Coronary artery (tissue), 2 donors: ENCODE data around the gene HOXC11.
A peak's percentile ranks its signal among the peaks of the same experiment; 100 is the strongest.

Experiments
- DNase-seq: peaks from one replicate; pipeline ENCODE4 v3.0.0-alpha.2; 2017; ENCODE audit warnings: low spot score
- H3K27ac ChIP-seq, 2 donors: fragments of 200-600 bp; sonication (generic); one replicate each; pipeline ENCODE4 v1.5.1; 2016 to 2019
- H3K4me3 ChIP-seq: fragments of 200-600 bp; sonication (generic); 2 replicates; pipeline ENCODE4 v1.5.1; 2016; ENCODE audit warnings: mild to moderate bottlenecking, moderate library complexity
- CTCF ChIP-seq: fragments of 200-600 bp; sonication (generic); IDR thresholded peaks from one replicate; pipeline ENCODE4 v1.5.1; 2019; ENCODE audit warnings: antibody characterized with exemption

Gene HOXC11

DNA sequence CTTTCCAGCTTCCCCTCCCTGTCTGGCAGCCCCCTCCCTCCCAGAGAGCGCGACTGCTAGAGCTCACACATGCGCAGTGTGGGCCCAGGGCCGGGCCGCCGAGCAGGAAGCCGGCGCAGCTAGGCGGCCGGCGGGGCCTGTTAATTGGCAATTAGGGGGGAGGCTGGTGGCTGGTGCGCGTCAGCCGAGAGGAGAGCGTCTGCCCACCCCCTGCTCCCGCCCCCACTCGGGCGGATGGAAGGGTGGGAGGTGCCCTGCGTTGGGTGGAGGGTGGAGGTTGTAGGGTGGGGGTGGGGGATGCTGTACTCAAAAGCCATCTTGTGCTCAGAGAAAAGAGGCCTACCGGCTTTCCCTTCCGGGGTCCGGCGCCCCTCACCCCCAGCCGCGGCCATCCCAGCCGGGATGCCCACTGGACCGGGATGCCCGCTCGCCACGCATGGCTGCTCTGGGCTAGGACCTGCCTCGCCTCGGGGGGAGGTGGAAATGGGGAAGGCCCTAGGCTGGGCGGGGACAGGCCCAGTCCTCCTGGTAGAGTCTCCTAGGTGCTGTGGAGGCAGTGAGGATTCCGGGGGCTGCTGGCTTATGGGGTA is 45.0 kb downstream of the HOXC11 start:
- peak overlapping the region in 1 of 2 donors; percentile 1 for H3K27ac ChIP-seq
- no peak for TF ChIP-seq CTCF
- DNase-seq: no peak

DNA sequence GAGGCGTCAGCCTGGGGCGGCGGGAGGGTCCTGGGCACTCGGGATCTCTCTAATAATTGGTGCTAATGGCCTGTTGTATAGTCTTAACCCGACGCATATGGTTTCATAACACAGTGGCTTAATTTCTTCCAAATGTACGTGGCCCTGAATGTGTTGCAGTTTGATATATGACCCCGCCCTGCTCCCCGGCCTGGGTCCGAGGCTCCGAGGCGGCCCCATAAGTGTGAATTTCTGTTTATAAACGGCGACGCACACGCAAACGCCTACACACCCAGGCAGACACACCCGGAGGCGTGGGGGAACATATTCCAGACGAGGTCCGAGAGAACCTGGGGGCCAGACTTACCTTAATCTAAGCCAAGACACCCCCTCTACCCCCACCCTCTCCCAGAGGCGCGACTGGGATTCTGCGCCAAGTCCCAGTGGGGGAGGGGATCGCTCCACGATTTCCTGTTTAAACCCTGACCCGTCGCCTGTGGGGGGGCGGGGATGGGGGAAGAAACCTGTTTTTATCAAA is 45.6 kb downstream of the HOXC11 start:
- H3K27ac ChIP-seq: peak overlapping the region in 1 of 2 donors; percentile 1
- no peak for DNase-seq
- peak overlapping the region; percentile 71 for H3K4me3 ChIP-seq
- TF ChIP-seq CTCF: no peak

More for the DNA sequence above, 45.0 kb downstream of the HOXC11 start:
- peak overlapping the region; percentile 71 for H3K4me3 ChIP-seq

DNA sequence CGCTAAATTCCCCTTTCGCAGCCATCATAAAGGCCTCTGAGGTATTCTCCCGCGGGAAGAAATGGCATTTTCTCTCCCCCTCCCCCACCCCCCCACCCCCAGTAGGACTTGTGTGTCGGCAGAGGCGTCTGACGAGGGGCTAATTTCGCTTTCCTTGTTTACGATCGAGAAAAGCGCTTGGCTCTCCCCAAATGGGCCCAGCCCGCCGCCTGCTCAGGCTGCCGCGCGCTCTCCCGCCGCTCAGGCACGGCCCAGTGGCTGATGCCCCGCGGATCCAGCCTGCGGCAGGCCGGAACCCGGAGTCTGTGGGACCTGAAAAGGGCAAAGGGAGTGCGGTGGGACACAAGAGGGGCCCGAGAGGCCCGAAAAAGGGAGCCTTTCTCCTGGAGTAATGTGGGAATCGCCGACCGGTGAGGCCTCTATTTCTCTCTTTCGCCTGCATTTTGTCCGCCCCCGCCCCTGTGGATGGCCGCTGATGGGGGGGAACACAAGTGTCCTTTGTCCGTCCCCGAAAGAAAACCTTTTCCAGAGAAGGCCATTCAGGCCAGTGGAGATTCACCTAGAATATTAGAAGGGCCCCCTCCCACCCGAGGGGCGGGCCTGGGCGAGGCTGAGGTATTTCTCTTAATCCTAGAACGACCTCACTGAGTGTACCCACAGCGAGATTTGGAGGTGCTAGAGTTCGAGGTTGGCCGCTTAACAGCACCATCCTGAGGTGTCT is 46.3 kb downstream of the HOXC11 start:
- no peak for DNase-seq
- Histone ChIP-seq H3K4me3 (no peak overlapping the region), H3K27ac (no peak overlapping the region)
- TF ChIP-seq CTCF: no peak

DNA sequence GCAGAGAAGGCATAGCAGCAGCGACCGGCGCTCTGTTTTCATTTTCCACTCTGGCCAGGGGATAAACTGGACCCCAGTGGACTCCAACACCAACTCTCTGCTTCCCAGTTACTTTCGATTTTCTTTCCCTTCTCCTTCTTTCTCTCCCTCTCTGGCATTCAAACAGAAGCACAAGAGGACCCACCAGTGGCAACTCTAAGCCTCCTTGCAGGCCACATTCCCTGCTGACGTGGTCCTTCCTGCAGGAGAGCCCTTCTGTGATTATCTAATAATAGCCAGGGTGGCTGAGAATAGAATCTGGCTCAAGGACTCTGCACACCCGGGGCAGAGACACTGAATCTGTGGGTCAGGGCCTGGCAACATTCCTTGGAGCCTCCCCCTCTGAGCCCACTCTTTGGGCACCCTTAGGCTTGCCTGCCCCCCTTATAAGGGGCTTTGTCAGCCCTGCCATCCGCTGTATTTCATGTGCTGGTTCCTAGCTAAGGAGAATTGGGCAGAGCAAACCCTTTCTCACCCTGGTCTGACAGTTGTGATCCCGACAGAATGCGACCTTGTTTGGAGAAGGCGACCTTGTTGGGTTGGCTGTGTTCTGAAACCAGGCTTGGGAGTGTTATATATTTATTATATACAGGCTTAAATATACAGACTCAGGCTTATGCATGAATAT is 47.1 kb downstream of the HOXC11 start:
- no peak for DNase-seq
- TF ChIP-seq CTCF: no peak
- H3K27ac ChIP-seq: no peak overlapping the region
- peak overlapping the region; percentile 1 for H3K4me3 ChIP-seq

GRCh38 chr12:54020591-54021405 is 47.9 kb downstream of the HOXC11 start:
- TF ChIP-seq CTCF: no peak
- DNase-seq: no peak
- no peak overlapping the region for H3K4me3 ChIP-seq
- H3K27ac ChIP-seq: no peak overlapping the region

GRCh38 chr12:54021432-54022013 is 48.6 kb downstream of the HOXC11 start:
- no peak overlapping the region for H3K27ac ChIP-seq
- no peak for DNase-seq
- H3K4me3 ChIP-seq: no peak overlapping the region
- no peak for TF ChIP-seq CTCF
